K562 (cell line): ENCODE data around the gene RNPEP. TPM values are rescaled to one million over a fixed set of nuclear protein-coding genes. Genes with fewer than 3 reads are reported as not detected.
A peak's percentile ranks its signal among the peaks of the same experiment; 100 is the strongest.

Experiments used
- CEBPB ChIP-seq: fragments of 450-650 bp; IDR thresholded peaks from 2 replicates; pipeline ENCODE4 v1.6.1; 2016; ENCODE audit warnings: missing genetic modification characterization, missing compliant biosample characterization
- CHD1 ChIP-seq: fragments of 200-600 bp; sonication (generic); IDR thresholded peaks from one replicate; pipeline ENCODE4 v1.6.1; 2012; ENCODE audit warnings: mild to moderate bottlenecking, moderate library complexity, low read length, inconsistent platforms
- FOXK2 ChIP-seq, 2 experiments: fragments of 450-650 bp; IDR thresholded peaks in 1 of 2; conservative IDR thresholded peaks in 1 of 2; 2 replicates each; pipeline ENCODE4 v1.6.1; 2016; ENCODE audit warnings: low read depth in 2 of 2, mild to moderate bottlenecking in 1 of 2
- FOXM1 ChIP-seq, 2 experiments: fragments of 450-650 bp in 1 of 2; sonication (generic) in 1 of 2; formaldehyde crosslinking in 1 of 2; IDR thresholded peaks; 2 replicates each; pipeline versions ENCODE4 v1.6.1 to v1.9.0; 2017 to 2022; ENCODE audit warnings: low read depth in 2 of 2, mild to moderate bottlenecking in 2 of 2, missing genetic modification reagents in 1 of 2, moderate library complexity in 1 of 2
- GATAD2A ChIP-seq: fragments of 450-650 bp; IDR thresholded peaks from 2 replicates; pipeline ENCODE4 v1.6.1; 2017
- JUND ChIP-seq, 2 experiments: IDR thresholded peaks; 2 replicates in 1 of 2; 3 replicates in 1 of 2; pipeline ENCODE4 v1.6.1; 2011; ENCODE audit warnings: borderline replicate concordance in 2 of 2, low read depth in 2 of 2, low read length in 2 of 2, improper control_type of control experiment in 1 of 2, missing biosample characterization in 1 of 2, missing genetic modification characterization in 1 of 2, missing genetic modification reagents in 1 of 2
- KLF1 ChIP-seq: fragments of 450-650 bp; IDR thresholded peaks from 2 replicates; pipeline ENCODE4 v1.6.1; 2016; ENCODE audit warnings: missing genetic modification characterization, missing compliant biosample characterization
- MTA3 ChIP-seq: fragments of 450-650 bp; formaldehyde crosslinking; IDR thresholded peaks from 2 replicates; pipeline ENCODE4 v1.6.1; 2017; ENCODE audit warnings: mild to moderate bottlenecking, borderline replicate concordance
- PHF20 ChIP-seq: fragments of 450-650 bp; IDR thresholded peaks from 2 replicates; pipeline ENCODE4 v1.6.1; 2018; ENCODE audit not compliant: partially characterized antibody
- ZNF668 ChIP-seq: fragments of 250-450 bp; sonication (Bioruptor Pico); IDR thresholded peaks from 2 replicates; pipeline ENCODE4 v1.8.0; 2022; ENCODE audit warnings: mild to moderate bottlenecking, inconsistent platforms
- polyA plus RNA-seq, 8 experiments: library from polyadenylated mRNA; depleted of rRNA in 4 of 8; stranded (reverse) in 5 of 8; unstranded in 3 of 8; fragments of >200 nt; fragmentation: Nextera tagmentation in 2 of 8; fragmentation: Illumina TruSeq in 1 of 8; extraction: Ambion mirVana in 2 of 8; extraction: Trizol in 1 of 8; gene quantifications; 2 replicates each; pipeline versions ENCODE4 v1.2.1 to v1.2.3, GENCODE V29; 2011 to 2014; ENCODE audit warnings: inconsistent platforms in 1 of 8, missing spikeins in 1 of 8
- total RNA-seq, 7 experiments: library from RNA; depleted of rRNA in 6 of 7; stranded (reverse); fragments of >200 nt in 6 of 7; fragmentation: Illumina TruSeq in 2 of 7; extraction: Trizol in 2 of 7; gene quantifications; 2 replicates each; pipeline versions ENCODE4 v1.2.1 to v1.2.3, GENCODE V29; 2011 to 2021; ENCODE audit warnings: low replicate concordance in 1 of 7
- TF ChIP-seq, protein P1 (sequence below), 2 experiments: IDR thresholded peaks; 2 replicates each; pipeline ENCODE4 v1.6.1; 2011; ENCODE audit warnings: borderline replicate concordance in 1 of 2, control low read depth in 1 of 2, low read depth in 1 of 2, low read length in 1 of 2, mild to moderate bottlenecking in 1 of 2, mixed read lengths in 1 of 2, moderate library complexity in 1 of 2; ENCODE audit not compliant: insufficient read depth in 1 of 2, insufficient read length in 1 of 2, poor library complexity in 1 of 2, severe bottlenecking in 1 of 2; ENCODE audit errors: extremely low read depth in 1 of 2
- TF ChIP-seq, protein P2 (sequence below): fragments of 250-450 bp; sonication (Bioruptor Pico); IDR thresholded peaks from 2 replicates; pipeline ENCODE4 v1.8.0; 2021; ENCODE audit warnings: mild to moderate bottlenecking, moderate library complexity
- TF ChIP-seq, protein P3 (sequence below): sonication (generic); formaldehyde crosslinking; IDR thresholded peaks from 2 replicates; pipeline ENCODE4 v1.8.0; 2022; ENCODE audit warnings: mild to moderate bottlenecking, missing genetic modification reagents, borderline replicate concordance
- TF ChIP-seq, protein P4 (sequence below): sonication (generic); formaldehyde crosslinking; IDR thresholded peaks from 2 replicates; pipeline ENCODE4 v1.8.1; 2023; ENCODE audit warnings: missing genetic modification reagents, mild to moderate bottlenecking, borderline replicate concordance

Gene RNPEP
- total and polyA plus RNA-seq, 9 of the 15 experiments (the other 6 are each of a cell fraction or from before 2014, with no cell fraction given) = 27.5 to 131 (median 63.4) TPM

DNA sequence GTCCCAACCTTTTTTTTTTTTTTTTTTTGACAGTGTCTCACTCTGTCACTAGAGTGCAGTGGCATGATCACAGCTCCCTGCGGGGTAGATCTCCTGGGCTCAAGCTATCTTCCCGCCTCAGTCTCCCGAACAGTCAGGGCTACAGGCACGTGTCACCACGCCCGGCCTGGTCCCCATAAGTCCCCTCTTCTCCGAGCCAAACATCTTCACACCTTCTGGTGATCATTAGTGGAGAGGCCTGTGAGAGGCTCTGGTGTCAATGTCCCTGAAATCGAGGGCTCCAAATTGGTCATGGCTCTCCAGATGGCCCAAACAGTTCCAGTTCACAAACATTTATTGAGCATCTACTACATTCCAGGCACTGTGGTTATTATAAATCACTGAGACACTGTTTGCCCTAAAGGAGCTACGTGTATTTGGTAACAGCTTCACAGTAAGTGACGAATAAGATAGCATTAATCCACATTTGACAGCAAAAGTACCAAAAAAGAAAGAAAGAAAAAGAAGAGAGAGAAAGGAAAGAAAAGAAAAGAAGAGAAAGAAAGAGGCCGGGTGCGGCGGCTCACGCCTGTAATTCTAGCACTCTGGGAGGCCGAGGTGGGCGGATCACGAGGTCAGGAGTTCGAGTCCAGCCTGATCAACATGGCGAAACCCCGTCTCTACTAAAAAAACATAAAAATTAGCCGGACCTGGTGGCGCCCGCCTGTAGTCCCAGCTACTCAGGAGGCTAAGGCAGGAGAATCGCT lies 28.0 kb upstream of the RNPEP start (continued):
- TF ChIP-seq, protein P1, sequence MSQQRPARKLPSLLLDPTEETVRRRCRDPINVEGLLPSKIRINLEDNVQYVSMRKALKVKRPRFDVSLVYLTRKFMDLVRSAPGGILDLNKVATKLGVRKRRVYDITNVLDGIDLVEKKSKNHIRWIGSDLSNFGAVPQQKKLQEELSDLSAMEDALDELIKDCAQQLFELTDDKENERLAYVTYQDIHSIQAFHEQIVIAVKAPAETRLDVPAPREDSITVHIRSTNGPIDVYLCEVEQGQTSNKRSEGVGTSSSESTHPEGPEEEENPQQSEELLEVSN (IDR thresholded peaks at IDR 0.05; ENCODE audit: borderline replicate concordance in 1 of 2, extremely low read depth in 1 of 2, insufficient read depth in 1 of 2, insufficient read length in 1 of 2, low read depth in 1 of 2, low read length in 1 of 2, poor library complexity in 1 of 2, severe bottlenecking in 1 of 2) = peak; percentile 15 to 61
- TF ChIP-seq JUND (IDR thresholded peaks at IDR 0.05; ENCODE audit: borderline replicate concordance, low read depth, low read length) (no peak), JUND (tag; IDR thresholded peaks at IDR 0.05; ENCODE audit: borderline replicate concordance, low read depth, low read length) (no peak), ZNF668 (CRISPR knock-in tag) (no peak), PHF20 (no peak), FOXM1 (IDR thresholded peaks at IDR 0.05; ENCODE audit: low read depth) (no peak), FOXM1 (CRISPR knock-in tag; IDR thresholded peaks at IDR 0.05; ENCODE audit: low read depth) (no peak), GATAD2A (no peak), MTA3 (no peak), CEBPB (peak; percentile 82), KLF1 (tag) (no peak; the same call in 1 of the 2 replicates), FOXK2 (conservative IDR thresholded peaks at IDR 0.05 in 1 of 2, IDR thresholded peaks at IDR 0.05 in 1 of 2; ENCODE audit: low read depth in 2 of 2) (no peak), CHD1 (no peak)
- TF ChIP-seq, protein P2, sequence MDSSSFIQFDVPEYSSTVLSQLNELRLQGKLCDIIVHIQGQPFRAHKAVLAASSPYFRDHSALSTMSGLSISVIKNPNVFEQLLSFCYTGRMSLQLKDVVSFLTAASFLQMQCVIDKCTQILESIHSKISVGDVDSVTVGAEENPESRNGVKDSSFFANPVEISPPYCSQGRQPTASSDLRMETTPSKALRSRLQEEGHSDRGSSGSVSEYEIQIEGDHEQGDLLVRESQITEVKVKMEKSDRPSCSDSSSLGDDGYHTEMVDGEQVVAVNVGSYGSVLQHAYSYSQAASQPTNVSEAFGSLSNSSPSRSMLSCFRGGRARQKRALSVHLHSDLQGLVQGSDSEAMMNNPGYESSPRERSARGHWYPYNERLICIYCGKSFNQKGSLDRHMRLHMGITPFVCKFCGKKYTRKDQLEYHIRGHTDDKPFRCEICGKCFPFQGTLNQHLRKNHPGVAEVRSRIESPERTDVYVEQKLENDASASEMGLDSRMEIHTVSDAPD = no peak
- TF ChIP-seq, protein P3, sequence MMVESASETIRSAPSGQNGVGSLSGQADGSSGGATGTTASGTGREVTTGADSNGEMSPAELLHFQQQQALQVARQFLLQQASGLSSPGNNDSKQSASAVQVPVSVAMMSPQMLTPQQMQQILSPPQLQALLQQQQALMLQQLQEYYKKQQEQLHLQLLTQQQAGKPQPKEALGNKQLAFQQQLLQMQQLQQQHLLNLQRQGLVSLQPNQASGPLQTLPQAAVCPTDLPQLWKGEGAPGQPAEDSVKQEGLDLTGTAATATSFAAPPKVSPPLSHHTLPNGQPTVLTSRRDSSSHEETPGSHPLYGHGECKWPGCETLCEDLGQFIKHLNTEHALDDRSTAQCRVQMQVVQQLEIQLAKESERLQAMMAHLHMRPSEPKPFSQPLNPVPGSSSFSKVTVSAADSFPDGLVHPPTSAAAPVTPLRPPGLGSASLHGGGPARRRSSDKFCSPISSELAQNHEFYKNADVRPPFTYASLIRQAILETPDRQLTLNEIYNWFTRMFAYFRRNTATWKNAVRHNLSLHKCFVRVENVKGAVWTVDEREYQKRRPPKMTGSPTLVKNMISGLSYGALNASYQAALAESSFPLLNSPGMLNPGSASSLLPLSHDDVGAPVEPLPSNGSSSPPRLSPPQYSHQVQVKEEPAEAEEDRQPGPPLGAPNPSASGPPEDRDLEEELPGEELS = no peak
- TF ChIP-seq, protein P4, sequence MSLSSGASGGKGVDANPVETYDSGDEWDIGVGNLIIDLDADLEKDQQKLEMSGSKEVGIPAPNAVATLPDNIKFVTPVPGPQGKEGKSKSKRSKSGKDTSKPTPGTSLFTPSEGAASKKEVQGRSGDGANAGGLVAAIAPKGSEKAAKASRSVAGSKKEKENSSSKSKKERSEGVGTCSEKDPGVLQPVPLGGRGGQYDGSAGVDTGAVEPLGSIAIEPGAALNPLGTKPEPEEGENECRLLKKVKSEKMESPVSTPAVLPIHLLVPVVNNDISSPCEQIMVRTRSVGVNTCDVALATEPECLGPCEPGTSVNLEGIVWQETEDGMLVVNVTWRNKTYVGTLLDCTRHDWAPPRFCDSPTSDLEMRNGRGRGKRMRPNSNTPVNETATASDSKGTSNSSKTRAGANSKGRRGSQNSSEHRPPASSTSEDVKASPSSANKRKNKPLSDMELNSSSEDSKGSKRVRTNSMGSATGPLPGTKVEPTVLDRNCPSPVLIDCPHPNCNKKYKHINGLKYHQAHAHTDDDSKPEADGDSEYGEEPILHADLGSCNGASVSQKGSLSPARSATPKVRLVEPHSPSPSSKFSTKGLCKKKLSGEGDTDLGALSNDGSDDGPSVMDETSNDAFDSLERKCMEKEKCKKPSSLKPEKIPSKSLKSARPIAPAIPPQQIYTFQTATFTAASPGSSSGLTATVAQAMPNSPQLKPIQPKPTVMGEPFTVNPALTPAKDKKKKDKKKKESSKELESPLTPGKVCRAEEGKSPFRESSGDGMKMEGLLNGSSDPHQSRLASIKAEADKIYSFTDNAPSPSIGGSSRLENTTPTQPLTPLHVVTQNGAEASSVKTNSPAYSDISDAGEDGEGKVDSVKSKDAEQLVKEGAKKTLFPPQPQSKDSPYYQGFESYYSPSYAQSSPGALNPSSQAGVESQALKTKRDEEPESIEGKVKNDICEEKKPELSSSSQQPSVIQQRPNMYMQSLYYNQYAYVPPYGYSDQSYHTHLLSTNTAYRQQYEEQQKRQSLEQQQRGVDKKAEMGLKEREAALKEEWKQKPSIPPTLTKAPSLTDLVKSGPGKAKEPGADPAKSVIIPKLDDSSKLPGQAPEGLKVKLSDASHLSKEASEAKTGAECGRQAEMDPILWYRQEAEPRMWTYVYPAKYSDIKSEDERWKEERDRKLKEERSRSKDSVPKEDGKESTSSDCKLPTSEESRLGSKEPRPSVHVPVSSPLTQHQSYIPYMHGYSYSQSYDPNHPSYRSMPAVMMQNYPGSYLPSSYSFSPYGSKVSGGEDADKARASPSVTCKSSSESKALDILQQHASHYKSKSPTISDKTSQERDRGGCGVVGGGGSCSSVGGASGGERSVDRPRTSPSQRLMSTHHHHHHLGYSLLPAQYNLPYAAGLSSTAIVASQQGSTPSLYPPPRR (CRISPR knock-in tag) = no peak
